Rectal smooth muscle tissue (tissue), 1 donor: ENCODE results near the gene DDA1.
A peak's percentile ranks its signal among the peaks of the same experiment; 100 is the strongest.

Source experiments
- H3K27ac ChIP-seq: one replicate; pipeline ENCODE4 v1.7.0; 2013; ENCODE audit warnings: low read depth, low read length, inconsistent platforms
- H3K27me3 ChIP-seq: one replicate; pipeline ENCODE4 v1.7.0; 2013; ENCODE audit warnings: low read length; ENCODE audit not compliant: control insufficient read depth, insufficient read depth
- H3K36me3 ChIP-seq: one replicate; pipeline ENCODE4 v1.7.0; 2013; ENCODE audit warnings: low read length; ENCODE audit not compliant: control insufficient read depth, insufficient read depth
- H3K4me1 ChIP-seq: one replicate; pipeline ENCODE4 v1.7.0; 2013; ENCODE audit warnings: low read length; ENCODE audit not compliant: control insufficient read depth, insufficient read depth
- H3K4me3 ChIP-seq: one replicate; pipeline ENCODE4 v1.7.0; 2013; ENCODE audit warnings: low read length
- H3K9ac ChIP-seq: one replicate; pipeline ENCODE4 v1.7.0; 2013; ENCODE audit warnings: low read length

The DDA1 gene

GRCh38 chr19:17275441-17276175 lies 33.8 kb upstream of the DDA1 start:
- Histone ChIP-seq H3K9ac (no peak overlapping the region), H3K4me3 (no peak overlapping the region), H3K36me3 (peaks cover 32% of the 10 kb centered on the region), H3K27ac (no peak overlapping the region), H3K27me3 (no peaks in the 10 kb centered on the region), H3K4me1 (no peaks in the 10 kb centered on the region)

- Histone ChIP-seq H3K9ac (no peak overlapping the region), H3K4me3 (no peak overlapping the region), H3K4me1 (no peaks in the 10 kb centered on the region), H3K36me3 (peaks cover 13% of the 10 kb centered on the region), H3K27ac (no peak overlapping the region), H3K27me3 (peaks cover 9% of the 10 kb centered on the region)
Observed at GRCh38 chr19:17279436-17279835, 29.9 kb upstream of the DDA1 start.

- Histone ChIP-seq H3K4me3 (peak within 1 kb of the TSS; percentile 65), H3K27me3 (peaks cover 9% of the 10 kb centered on the region), H3K4me1 (no peaks in the 10 kb centered on the region), H3K36me3 (peaks cover 3% of the 10 kb centered on the region), H3K27ac (no peak within 1 kb of the TSS), H3K9ac (no peak within 1 kb of the TSS)
Observed at GRCh38 chr19:17281391-17282304, 27.7 kb upstream of the DDA1 start, which contains the start of gene ANKLE1. Gene ANKLE1 (plus strand): TSS chr19:17281901. CDS start chr19:17281921, 20 bp downstream.

- H3K4me1 ChIP-seq, result no peaks in the 10 kb centered on the region
- peak overlapping the region; percentile 65 for H3K4me3 ChIP-seq
- no peak overlapping the region for H3K9ac ChIP-seq
- H3K27me3 ChIP-seq, result peaks cover 9% of the 10 kb centered on the region
- H3K27ac ChIP-seq, result no peak overlapping the region
- no peaks in the 10 kb centered on the region for H3K36me3 ChIP-seq
Observed at GRCh38 chr19:17282488-17283125, 26.8 kb upstream of the DDA1 start.

GRCh38 chr19:17283504-17283996 lies 25.8 kb upstream of the DDA1 start:
- H3K9ac ChIP-seq, result no peak overlapping the region
- no peak overlapping the region for H3K4me3 ChIP-seq
- H3K36me3 ChIP-seq, result no peaks in the 10 kb centered on the region
- H3K27ac ChIP-seq, result no peak overlapping the region
- H3K27me3 ChIP-seq, result peaks cover 9% of the 10 kb centered on the region
- no peaks in the 10 kb centered on the region for H3K4me1 ChIP-seq

GRCh38 chr19:17285415-17286135 lies 23.8 kb upstream of the DDA1 start:
- no peak overlapping the region for H3K4me3 ChIP-seq
- H3K9ac ChIP-seq, result no peak overlapping the region
- no peaks in the 10 kb centered on the region for H3K36me3 ChIP-seq
- peaks cover 9% of the 10 kb centered on the region for H3K27me3 ChIP-seq
- H3K4me1 ChIP-seq, result no peaks in the 10 kb centered on the region
- H3K27ac ChIP-seq, result no peak overlapping the region

- no peak overlapping the region for H3K9ac ChIP-seq
- no peaks in the 10 kb centered on the region for H3K36me3 ChIP-seq
- no peaks in the 10 kb centered on the region for H3K4me1 ChIP-seq
- no peak overlapping the region for H3K4me3 ChIP-seq
- no peak overlapping the region for H3K27ac ChIP-seq
- peaks cover 7% of the 10 kb centered on the region for H3K27me3 ChIP-seq
Observed at GRCh38 chr19:17286263-17286662, 23.1 kb upstream of the DDA1 start.

GRCh38 chr19:17286752-17287151 lies 22.6 kb upstream of the DDA1 start:
- H3K27me3 ChIP-seq, result peaks cover 7% of the 10 kb centered on the region
- H3K36me3 ChIP-seq, result no peaks in the 10 kb centered on the region
- no peaks in the 10 kb centered on the region for H3K4me1 ChIP-seq
- H3K27ac ChIP-seq, result no peak overlapping the region
- H3K9ac ChIP-seq, result no peak overlapping the region
- no peak overlapping the region for H3K4me3 ChIP-seq

- Histone ChIP-seq H3K27ac (no peak overlapping the region), H3K9ac (no peak overlapping the region), H3K27me3 (no peaks in the 10 kb centered on the region), H3K36me3 (no peaks in the 10 kb centered on the region), H3K4me3 (no peak overlapping the region), H3K4me1 (no peaks in the 10 kb centered on the region)
Observed at GRCh38 chr19:17289489-17289888, 19.9 kb upstream of the DDA1 start.

GRCh38 chr19:17292301-17293074 lies 16.9 kb upstream of the DDA1 start:
- Histone ChIP-seq H3K36me3 (no peaks in the 10 kb centered on the region), H3K27ac (peak overlapping the region; percentile 66), H3K27me3 (no peaks in the 10 kb centered on the region), H3K4me1 (no peaks in the 10 kb centered on the region), H3K4me3 (peak overlapping the region; percentile 78), H3K9ac (no peak overlapping the region)

- H3K27ac ChIP-seq, result no peak overlapping the region
Observed at GRCh38 chr19:17293605-17294004, 15.8 kb upstream of the DDA1 start.

More at GRCh38 chr19:17293605-17294004, 15.8 kb upstream of the DDA1 start:
- Histone ChIP-seq H3K27me3 (no peaks in the 10 kb centered on the region), H3K4me1 (no peaks in the 10 kb centered on the region), H3K4me3 (no peak overlapping the region), H3K36me3 (no peaks in the 10 kb centered on the region), H3K9ac (no peak overlapping the region)
